Measurements from ENCODE around the gene FSIP1. TPM values are rescaled to one million over a fixed set of nuclear protein-coding genes. Genes with fewer than 3 reads are reported as not detected.
A peak's percentile ranks its signal among the peaks of the same experiment; 100 is the strongest.

FSIP1 gene
- total and polyA plus RNA-seq, 8 donors = 0.11 to 0.64 (median 0.38) TPM

- H3K4me3 ChIP-seq = peak overlapping the region in 2 of 4 donors; percentile 51 to 66
- DNase-seq = peak; percentile 35 to 74 (median 62)
- H3K27ac ChIP-seq = peak overlapping the region; percentile 64 to 88 (median 74)
- no peaks in the 10 kb centered on the region for H3K27me3 ChIP-seq
- peak; percentile 11 to 46 (median 37) for ATAC-seq
- 5 to 12% methylated on average over 18 of the region's 18 CpGs for WGBS, 2 donors
- intact Hi-C loops (cut with DNase I) = loop anchor here in 1 of 3 donors (5.0 to 10.0 kb wide), 2 partner anchors 407 to 755 kb away; no protein-coding TSS in a partner anchor
- no peaks in the 10 kb centered on the region for H3K4me1 ChIP-seq
- H3K36me3 ChIP-seq = no peaks in the 10 kb centered on the region
- no peaks in the 10 kb centered on the region for H3K9me3 ChIP-seq
- TF ChIP-seq CTCF (IDR thresholded peaks at IDR 0.05) = no peak
- FAIRE-seq = peak; percentile 17
Observed at GRCh38 chr15:39579487-39580116, 203.0 kb downstream of the FSIP1 start.

GRCh38 chr15:39578851-39579486, 203.7 kb downstream of the FSIP1 start:
- DNase-seq (no peak), ATAC-seq (no peak), FAIRE-seq (no peak)
- intact Hi-C loops (cut with DNase I) = loop anchor here in 1 of 3 donors (5.0 kb wide), 1 partner anchor 407 kb away; no protein-coding TSS in a partner anchor
- Histone ChIP-seq H3K27me3 (no peaks in the 10 kb centered on the region), H3K27ac (peak overlapping the region in 2 of 4 donors; percentile 78 to 88), H3K36me3 (no peaks in the 10 kb centered on the region), H3K9me3 (no peaks in the 10 kb centered on the region), H3K4me3 (no peak overlapping the region), H3K4me1 (no peaks in the 10 kb centered on the region)
- WGBS, 2 donors = 78 to 81% methylated on average over 5 of the region's 5 CpGs
- no peak for TF ChIP-seq CTCF (IDR thresholded peaks at IDR 0.05)

- TF ChIP-seq CTCF (IDR thresholded peaks at IDR 0.05) = no peak
- DNase-seq = no peak
- Histone ChIP-seq H3K4me3 (no peak overlapping the region), H3K27ac (no peak overlapping the region), H3K27me3 (no peaks in the 10 kb centered on the region), H3K36me3 (no peaks in the 10 kb centered on the region), H3K4me1 (no peaks in the 10 kb centered on the region), H3K9me3 (no peaks in the 10 kb centered on the region)
- no peak for FAIRE-seq
- ATAC-seq = no peak
- intact Hi-C loops (cut with DNase I) = loop anchor here in 1 of 3 donors (5.0 kb wide), 1 partner anchor 403 kb away; no protein-coding TSS in a partner anchor
- WGBS, 2 donors = 84 to 91% methylated on average over 6 of the region's 6 CpGs
Observed at GRCh38 chr15:39575180-39575579, 207.5 kb downstream of the FSIP1 start.

GRCh38 chr15:39574427-39574826, 208.2 kb downstream of the FSIP1 start:
- Histone ChIP-seq H3K27me3 (no peaks in the 10 kb centered on the region), H3K27ac (no peak overlapping the region), H3K4me3 (no peak overlapping the region), H3K9me3 (no peaks in the 10 kb centered on the region), H3K4me1 (no peaks in the 10 kb centered on the region), H3K36me3 (no peaks in the 10 kb centered on the region)
- no peak for TF ChIP-seq CTCF (IDR thresholded peaks at IDR 0.05)
- intact Hi-C loops (cut with DNase I) = no loop called here
- WGBS, 2 donors = 94 to 95% methylated on average over 1 of the region's 1 CpG
- no peak for ATAC-seq
- DNase-seq = no peak
- no peak for FAIRE-seq

GRCh38 chr15:39573844-39574243, 208.8 kb downstream of the FSIP1 start:
- FAIRE-seq = no peak
- TF ChIP-seq CTCF (IDR thresholded peaks at IDR 0.05) = no peak
- H3K9me3 ChIP-seq = no peaks in the 10 kb centered on the region
- no peaks in the 10 kb centered on the region for H3K36me3 ChIP-seq
- intact Hi-C loops (cut with DNase I) = no loop called here
- no peak overlapping the region for H3K4me3 ChIP-seq
- H3K4me1 ChIP-seq = no peaks in the 10 kb centered on the region
- DNase-seq = no peak
- no peaks in the 10 kb centered on the region for H3K27me3 ChIP-seq
- WGBS, 2 donors = 78 to 83% methylated on average over 4 of the region's 4 CpGs
- peak in 1 of 4 donors; percentile 30 for ATAC-seq
- no peak overlapping the region for H3K27ac ChIP-seq
